Measurements from ENCODE around the gene NDUFC1. TPM values are rescaled to one million over a fixed set of nuclear protein-coding genes. Genes with fewer than 3 reads are reported as not detected.

NDUFC1 gene
- total and polyA plus RNA-seq, 2 of the 4 experiments (the other 2 are of a cell fraction), result 25.1 to 65.1 TPM

GRCh38 chr4:139242511-139243051 lies 59.7 kb downstream of the NDUFC1 start:
- no peak for ATAC-seq (ENCODE audit: low read depth)
- Histone ChIP-seq H2AK5ac (ENCODE audit: low read depth, low read length) (peak overlapping the region; percentile 83), H3K56ac (ENCODE audit: extremely low read depth, insufficient read depth, low read length) (peak overlapping the region; percentile 55; the same call in 1 of the 2 replicates), H3K4me1 (ENCODE audit: control insufficient read depth, insufficient read depth, low read length) (peaks cover 31% of the 10 kb centered on the region), H3K4ac (ENCODE audit: low read depth, low read length) (peak overlapping the region; percentile 94), H4K5ac (ENCODE audit: low read depth, low read length) (peak overlapping the region; percentile 65), H2BK20ac (ENCODE audit: low read depth, low read length) (peak overlapping the region; percentile 97), H2BK15ac (ENCODE audit: low read depth, low read length) (peak overlapping the region; percentile 83), H3K9me3 (ENCODE audit: control insufficient read depth, insufficient read depth, low read length) (0 out of 2 replicates have a peak, but pooled peaks cover 2% of the 10 kb centered on the region), H2BK5ac (ENCODE audit: low read depth, low read length, poor library complexity, severe bottlenecking) (peak overlapping the region; percentile 79), H3K79me1 (ENCODE audit: low read depth in 1 of 2, low read length in 2 of 2) (no peaks in the 10 kb centered on the region; a peak in 1 of 4 replicates), H2AK9ac (replicated peaks; ENCODE audit: low read depth, low read length, poor library complexity) (no peak overlapping the region), H4K8ac (ENCODE audit: low read depth in 2 of 2, low read length in 2 of 2) (peak overlapping the region; percentile 46 to 85), H3K14ac (replicated peaks; ENCODE audit: low read depth, low read length) (peak overlapping the region; percentile 49), H2AFZ (replicated peaks; ENCODE audit: low read length, poor library complexity) (peak overlapping the region; percentile 36), H3K18ac (ENCODE audit: low read depth, low read length) (peak overlapping the region; percentile 59), H3K9me1 (ENCODE audit: insufficient read depth, low read length) (peaks cover 9% of the 10 kb centered on the region), H3K27ac (ENCODE audit: insufficient read depth, low read length) (peak overlapping the region; percentile 59), H2BK120ac (ENCODE audit: low read depth, low read length) (peak overlapping the region; percentile 93), H3K23ac (ENCODE audit: low read depth, low read length) (peak overlapping the region; percentile 92), H3K4me3 (ENCODE audit: insufficient read depth, low read depth, low read length) (no peak overlapping the region), H3K9ac (ENCODE audit: low read depth, low read length) (no peak overlapping the region), H3K36me3 (ENCODE audit: control insufficient read depth, insufficient read depth, low read length) (no peaks in the 10 kb centered on the region), H3K27me3 (ENCODE audit: control insufficient read depth, insufficient read depth, low read length) (no peaks in the 10 kb centered on the region), H4K20me1 (ENCODE audit: insufficient read depth, low read length) (no peaks in the 10 kb centered on the region), H3K4me2 (ENCODE audit: low read depth, low read length) (peak overlapping the region; percentile 13; the same call in 1 of the 2 replicates), H4K91ac (ENCODE audit: insufficient read depth, low read depth, low read length) (peak overlapping the region; percentile 86)
- in situ Hi-C loops (cut with MboI; ENCODE audit: low sequenced_read_pairs), result no loop called here
- ChIA-PET POLR2A (ENCODE audit: unreplicated experiment) (no interaction called here), CTCF (no interaction called here)
- DNase-seq, result peak; percentile 62
- dilution Hi-C loops (cut with HindIII; ENCODE audit: low sequenced_read_pairs, unreplicated experiment), result no loop called here
- intact Hi-C loops (cut with micrococcal nuclease), result no loop called here
- TF ChIP-seq FOS (IDR thresholded peaks at IDR 0.05; ENCODE audit: low read depth, low read length) (no peak), CHD1 (IDR thresholded peaks at IDR 0.05; ENCODE audit: low read depth, low read length) (no peak), CEBPB (IDR thresholded peaks at IDR 0.05; ENCODE audit: low read depth, low read length) (no peak), POLR2A (IDR thresholded peaks at IDR 0.05; ENCODE audit: low read depth, low read length) (no peak), RAD21 (IDR thresholded peaks at IDR 0.05; ENCODE audit: low read length) (no peak), USF2 (IDR thresholded peaks at IDR 0.05; ENCODE audit: low read depth, low read length) (no peak), MAZ (IDR thresholded peaks at IDR 0.05; ENCODE audit: borderline replicate concordance, low read depth, low read length) (no peak), SMC3 (IDR thresholded peaks at IDR 0.05; ENCODE audit: low read depth, low read length) (no peak), MAFK (IDR thresholded peaks at IDR 0.05; ENCODE audit: low read depth, low read length) (no peak), ELK1 (IDR thresholded peaks at IDR 0.05; ENCODE audit: borderline replicate concordance, low read depth, low read length) (no peak), RCOR1 (IDR thresholded peaks at IDR 0.05; ENCODE audit: insufficient replicate concordance, low read length) (no peak), NFE2L2 (IDR thresholded peaks at IDR 0.05; ENCODE audit: low read depth, low read length) (no peak), CTCF (conservative IDR thresholded peaks at IDR 0.05; ENCODE audit: low read depth, low read length) (no peak), MXI1 (IDR thresholded peaks at IDR 0.05; ENCODE audit: borderline replicate concordance, low read depth, low read length) (no peak), BHLHE40 (IDR thresholded peaks at IDR 0.05; ENCODE audit: low read depth, low read length) (no peak), RFX5 (IDR thresholded peaks at IDR 0.05; ENCODE audit: low read depth, low read length) (no peak)
- WGBS, 2 experiments (ENCODE audit: extremely low coverage in 2 of 2, insufficient read length in 1 of 2), result no CpG with 5 or more reads among the region's 2 CpGs
- no TSS peak for BruUV-seq (replicated peaks)

Data from IMR-90 (cell line).